WERI-Rb-1 (cell line): ENCODE results near the gene GARNL3.

Source experiments
- DNase-seq: peaks from one replicate; pipeline ENCODE4 v3.0.0-alpha.2; 2020
- H3K27ac ChIP-seq: fragments of 250-450 bp; sonication (Bioruptor Pico); 2 replicates; pipeline ENCODE4 v1.5.1; 2020; ENCODE audit warnings: mild to moderate bottlenecking, moderate library complexity
- H3K27me3 ChIP-seq: fragments of 250-450 bp; sonication (Bioruptor Pico); 2 replicates; pipeline ENCODE4 v1.5.1; 2021; ENCODE audit warnings: mild to moderate bottlenecking, low read depth, moderate library complexity; ENCODE audit not compliant: insufficient read depth, severe bottlenecking
- H3K36me3 ChIP-seq: fragments of 250-450 bp; sonication (Bioruptor Pico); 2 replicates; pipeline ENCODE4 v1.5.1; 2020; ENCODE audit warnings: mild to moderate bottlenecking, moderate library complexity
- H3K4me3 ChIP-seq: 2 replicates; pipeline ENCODE4 v1.5.1; 2011; ENCODE audit warnings: low read depth, mild to moderate bottlenecking, control low read depth, low read length
- H3K9me3 ChIP-seq: fragments of 250-450 bp; sonication (Bioruptor Pico); 2 replicates; pipeline ENCODE4 v1.5.1; 2021; ENCODE audit warnings: mild to moderate bottlenecking, moderate library complexity; ENCODE audit not compliant: severe bottlenecking
- CTCF ChIP-seq: IDR thresholded peaks from 2 replicates; pipeline ENCODE4 v1.5.1; 2011; ENCODE audit warnings: low read depth, mild to moderate bottlenecking, control low read depth, inconsistent platforms, low read length

Gene GARNL3

GRCh38 chr9:127291246-127291778, 26.7 kb downstream of the GARNL3 start:
- no peak overlapping the region for H3K27ac ChIP-seq
- peaks cover 48% of the 10 kb centered on the region for H3K36me3 ChIP-seq
- DNase-seq: no peak
- H3K9me3 ChIP-seq: no peaks in the 10 kb centered on the region
- H3K4me3 ChIP-seq: no peak overlapping the region
- TF ChIP-seq CTCF: no peak
- no peaks in the 10 kb centered on the region for H3K27me3 ChIP-seq

GRCh38 chr9:127292415-127292814, 27.8 kb downstream of the GARNL3 start:
- TF ChIP-seq CTCF: no peak
- no peak overlapping the region for H3K4me3 ChIP-seq
- no peaks in the 10 kb centered on the region for H3K9me3 ChIP-seq
- no peaks in the 10 kb centered on the region for H3K27me3 ChIP-seq
- H3K36me3 ChIP-seq: peaks cover 48% of the 10 kb centered on the region
- H3K27ac ChIP-seq: no peak overlapping the region
- DNase-seq: no peak

GRCh38 chr9:127293328-127293727, 28.8 kb downstream of the GARNL3 start:
- no peak overlapping the region for H3K4me3 ChIP-seq
- H3K27me3 ChIP-seq: no peaks in the 10 kb centered on the region
- H3K9me3 ChIP-seq: no peaks in the 10 kb centered on the region
- no peak overlapping the region for H3K27ac ChIP-seq
- no peak for TF ChIP-seq CTCF
- H3K36me3 ChIP-seq: peaks cover 44% of the 10 kb centered on the region
- no peak for DNase-seq

GRCh38 chr9:127293767-127294166, 29.2 kb downstream of the GARNL3 start:
- Histone ChIP-seq H3K27me3 (no peaks in the 10 kb centered on the region), H3K27ac (peak overlapping the region; percentile 59)
- TF ChIP-seq CTCF: no peak

GRCh38 chr9:127295005-127295404, 30.4 kb downstream of the GARNL3 start:
- peak overlapping the region; percentile 59 for H3K27ac ChIP-seq
- no peaks in the 10 kb centered on the region for H3K27me3 ChIP-seq
- peaks cover 36% of the 10 kb centered on the region for H3K36me3 ChIP-seq
- TF ChIP-seq CTCF: no peak
- no peak overlapping the region for H3K4me3 ChIP-seq
- no peaks in the 10 kb centered on the region for H3K9me3 ChIP-seq
- no peak for DNase-seq

More at GRCh38 chr9:127293767-127294166, 29.2 kb downstream of the GARNL3 start:
- Histone ChIP-seq H3K9me3 (no peaks in the 10 kb centered on the region), H3K4me3 (no peak overlapping the region), H3K36me3 (peaks cover 46% of the 10 kb centered on the region)
- no peak for DNase-seq

- H3K9me3 ChIP-seq: no peaks in the 10 kb centered on the region
- DNase-seq: peak; percentile 78
- peaks cover 13% of the 10 kb centered on the region for H3K36me3 ChIP-seq
- no peaks in the 10 kb centered on the region for H3K27me3 ChIP-seq
- no peak for TF ChIP-seq CTCF
- peak overlapping the region; percentile 15 for H3K4me3 ChIP-seq
- H3K27ac ChIP-seq: peak overlapping the region; percentile 99
These were observed 36.4 kb downstream of the GARNL3 start for GRCh38 chr9:127300886-127301447.
